K562 (cell line): ENCODE results near the gene KRIT1.

Experiments
- DNMT1 ChIP-seq: fragments of 450-650 bp; IDR thresholded peaks from 2 replicates; pipeline ENCODE4 v1.6.1; 2016; ENCODE audit warnings: antibody characterized with exemption, mild to moderate bottlenecking
- HNRNPH1 ChIP-seq: fragments of 200-400 bp; formaldehyde crosslinking; optimal IDR thresholded peaks from 2 replicates; pipeline ENCODE3; 2017; ENCODE audit warnings: low read depth, mild to moderate bottlenecking, low read length, moderate library complexity
- HOXB6 ChIP-seq: fragments of 250-450 bp; sonication (Bioruptor Pico); IDR thresholded peaks from 2 replicates; pipeline ENCODE4 v1.5.1; 2022; ENCODE audit warnings: mild to moderate bottlenecking, borderline replicate concordance
- POLR2AphosphoS2 ChIP-seq: IDR thresholded peaks from 2 replicates; pipeline ENCODE4 v1.6.1; 2012; ENCODE audit warnings: low read length, improper control_type of control experiment
- POLR3A ChIP-seq: IDR thresholded peaks from 2 replicates; pipeline ENCODE4 v1.6.1; 2011; ENCODE audit warnings: borderline replicate concordance, mild to moderate bottlenecking, moderate library complexity; ENCODE audit not compliant: insufficient read length, insufficient read depth; ENCODE audit errors: extremely low read depth
- ZNF274 ChIP-seq: IDR thresholded peaks from 2 replicates; pipeline ENCODE4 v1.6.1; 2011; ENCODE audit warnings: low read depth, mild to moderate bottlenecking, low read length, moderate library complexity, borderline replicate concordance
- ZNF57 ChIP-seq: fragments of 450-650 bp; formaldehyde crosslinking; IDR thresholded peaks from 2 replicates; pipeline ENCODE4 v1.4.0; 2020; ENCODE audit warnings: mild to moderate bottlenecking, moderate library complexity
- TF ChIP-seq, protein P1 (sequence below), 3 experiments: IDR thresholded peaks in 2 of 3; conservative IDR thresholded peaks in 1 of 3; 2 replicates each; pipeline ENCODE4 v1.5.1; 2011 to 2012; ENCODE audit warnings: low read length in 3 of 3, mild to moderate bottlenecking in 3 of 3, control low read depth in 2 of 3, improper control_type of control experiment in 1 of 3, inconsistent platforms in 1 of 3, low read depth in 1 of 3, mixed read lengths in 1 of 3, moderate library complexity in 1 of 3; ENCODE audit not compliant: insufficient read depth in 2 of 3
- TF ChIP-seq, protein P2 (sequence below), 2 experiments: fragments of 450-650 bp; formaldehyde crosslinking in 1 of 2; IDR thresholded peaks; 2 replicates each; pipeline versions ENCODE4 v1.4.0 to v1.6.1; 2014 to 2020; ENCODE audit warnings: mild to moderate bottlenecking in 2 of 2, borderline replicate concordance in 1 of 2, low read depth in 1 of 2
- TF ChIP-seq, protein P3 (sequence below): fragments of 150-350 bp; IDR thresholded peaks from 2 replicates; pipeline ENCODE4 v1.6.1; 2014; ENCODE audit warnings: low read depth, mild to moderate bottlenecking, low read length, borderline replicate concordance

DNA sequence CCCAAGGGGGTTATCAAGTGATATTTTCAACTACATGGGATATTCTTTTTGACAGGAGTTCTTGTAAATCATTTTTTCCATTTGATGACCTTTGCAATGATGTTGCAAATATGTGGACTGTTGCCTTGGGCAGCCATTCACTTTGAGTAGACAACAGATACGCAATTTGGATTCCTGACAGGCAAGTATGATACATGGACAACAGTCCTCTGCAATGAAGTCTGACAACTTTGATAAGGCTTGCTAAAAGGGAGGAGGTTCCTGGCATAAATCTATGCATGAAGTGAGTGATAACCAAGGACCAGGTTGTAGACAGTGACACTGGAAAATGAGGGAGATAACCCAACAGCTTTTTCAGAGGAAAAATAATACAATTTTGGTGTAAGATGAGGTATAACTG lies 84.4 kb downstream of the KRIT1 start:
- TF ChIP-seq DNMT1 (no peak), ZNF274 (no peak), ZNF57 (no peak), HNRNPH1 (no peak), POLR2AphosphoS2 (no peak), POLR3A (no peak), HOXB6 (CRISPR knock-in tag) (no peak)
- TF ChIP-seq, protein P1, sequence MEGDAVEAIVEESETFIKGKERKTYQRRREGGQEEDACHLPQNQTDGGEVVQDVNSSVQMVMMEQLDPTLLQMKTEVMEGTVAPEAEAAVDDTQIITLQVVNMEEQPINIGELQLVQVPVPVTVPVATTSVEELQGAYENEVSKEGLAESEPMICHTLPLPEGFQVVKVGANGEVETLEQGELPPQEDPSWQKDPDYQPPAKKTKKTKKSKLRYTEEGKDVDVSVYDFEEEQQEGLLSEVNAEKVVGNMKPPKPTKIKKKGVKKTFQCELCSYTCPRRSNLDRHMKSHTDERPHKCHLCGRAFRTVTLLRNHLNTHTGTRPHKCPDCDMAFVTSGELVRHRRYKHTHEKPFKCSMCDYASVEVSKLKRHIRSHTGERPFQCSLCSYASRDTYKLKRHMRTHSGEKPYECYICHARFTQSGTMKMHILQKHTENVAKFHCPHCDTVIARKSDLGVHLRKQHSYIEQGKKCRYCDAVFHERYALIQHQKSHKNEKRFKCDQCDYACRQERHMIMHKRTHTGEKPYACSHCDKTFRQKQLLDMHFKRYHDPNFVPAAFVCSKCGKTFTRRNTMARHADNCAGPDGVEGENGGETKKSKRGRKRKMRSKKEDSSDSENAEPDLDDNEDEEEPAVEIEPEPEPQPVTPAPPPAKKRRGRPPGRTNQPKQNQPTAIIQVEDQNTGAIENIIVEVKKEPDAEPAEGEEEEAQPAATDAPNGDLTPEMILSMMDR (IDR thresholded peaks at IDR 0.05 in 2 of 3, conservative IDR thresholded peaks at IDR 0.05 in 1 of 3; ENCODE audit: insufficient read depth in 2 of 3, low read depth in 1 of 3, low read length in 3 of 3) = no peak
- TF ChIP-seq, protein P2, sequence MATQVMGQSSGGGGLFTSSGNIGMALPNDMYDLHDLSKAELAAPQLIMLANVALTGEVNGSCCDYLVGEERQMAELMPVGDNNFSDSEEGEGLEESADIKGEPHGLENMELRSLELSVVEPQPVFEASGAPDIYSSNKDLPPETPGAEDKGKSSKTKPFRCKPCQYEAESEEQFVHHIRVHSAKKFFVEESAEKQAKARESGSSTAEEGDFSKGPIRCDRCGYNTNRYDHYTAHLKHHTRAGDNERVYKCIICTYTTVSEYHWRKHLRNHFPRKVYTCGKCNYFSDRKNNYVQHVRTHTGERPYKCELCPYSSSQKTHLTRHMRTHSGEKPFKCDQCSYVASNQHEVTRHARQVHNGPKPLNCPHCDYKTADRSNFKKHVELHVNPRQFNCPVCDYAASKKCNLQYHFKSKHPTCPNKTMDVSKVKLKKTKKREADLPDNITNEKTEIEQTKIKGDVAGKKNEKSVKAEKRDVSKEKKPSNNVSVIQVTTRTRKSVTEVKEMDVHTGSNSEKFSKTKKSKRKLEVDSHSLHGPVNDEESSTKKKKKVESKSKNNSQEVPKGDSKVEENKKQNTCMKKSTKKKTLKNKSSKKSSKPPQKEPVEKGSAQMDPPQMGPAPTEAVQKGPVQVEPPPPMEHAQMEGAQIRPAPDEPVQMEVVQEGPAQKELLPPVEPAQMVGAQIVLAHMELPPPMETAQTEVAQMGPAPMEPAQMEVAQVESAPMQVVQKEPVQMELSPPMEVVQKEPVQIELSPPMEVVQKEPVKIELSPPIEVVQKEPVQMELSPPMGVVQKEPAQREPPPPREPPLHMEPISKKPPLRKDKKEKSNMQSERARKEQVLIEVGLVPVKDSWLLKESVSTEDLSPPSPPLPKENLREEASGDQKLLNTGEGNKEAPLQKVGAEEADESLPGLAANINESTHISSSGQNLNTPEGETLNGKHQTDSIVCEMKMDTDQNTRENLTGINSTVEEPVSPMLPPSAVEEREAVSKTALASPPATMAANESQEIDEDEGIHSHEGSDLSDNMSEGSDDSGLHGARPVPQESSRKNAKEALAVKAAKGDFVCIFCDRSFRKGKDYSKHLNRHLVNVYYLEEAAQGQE (IDR thresholded peaks at IDR 0.05; ENCODE audit: borderline replicate concordance) = no peak
- TF ChIP-seq, protein P2 (CRISPR knock-in tag; IDR thresholded peaks at IDR 0.05; ENCODE audit: low read depth) = no peak
- TF ChIP-seq, protein P3, sequence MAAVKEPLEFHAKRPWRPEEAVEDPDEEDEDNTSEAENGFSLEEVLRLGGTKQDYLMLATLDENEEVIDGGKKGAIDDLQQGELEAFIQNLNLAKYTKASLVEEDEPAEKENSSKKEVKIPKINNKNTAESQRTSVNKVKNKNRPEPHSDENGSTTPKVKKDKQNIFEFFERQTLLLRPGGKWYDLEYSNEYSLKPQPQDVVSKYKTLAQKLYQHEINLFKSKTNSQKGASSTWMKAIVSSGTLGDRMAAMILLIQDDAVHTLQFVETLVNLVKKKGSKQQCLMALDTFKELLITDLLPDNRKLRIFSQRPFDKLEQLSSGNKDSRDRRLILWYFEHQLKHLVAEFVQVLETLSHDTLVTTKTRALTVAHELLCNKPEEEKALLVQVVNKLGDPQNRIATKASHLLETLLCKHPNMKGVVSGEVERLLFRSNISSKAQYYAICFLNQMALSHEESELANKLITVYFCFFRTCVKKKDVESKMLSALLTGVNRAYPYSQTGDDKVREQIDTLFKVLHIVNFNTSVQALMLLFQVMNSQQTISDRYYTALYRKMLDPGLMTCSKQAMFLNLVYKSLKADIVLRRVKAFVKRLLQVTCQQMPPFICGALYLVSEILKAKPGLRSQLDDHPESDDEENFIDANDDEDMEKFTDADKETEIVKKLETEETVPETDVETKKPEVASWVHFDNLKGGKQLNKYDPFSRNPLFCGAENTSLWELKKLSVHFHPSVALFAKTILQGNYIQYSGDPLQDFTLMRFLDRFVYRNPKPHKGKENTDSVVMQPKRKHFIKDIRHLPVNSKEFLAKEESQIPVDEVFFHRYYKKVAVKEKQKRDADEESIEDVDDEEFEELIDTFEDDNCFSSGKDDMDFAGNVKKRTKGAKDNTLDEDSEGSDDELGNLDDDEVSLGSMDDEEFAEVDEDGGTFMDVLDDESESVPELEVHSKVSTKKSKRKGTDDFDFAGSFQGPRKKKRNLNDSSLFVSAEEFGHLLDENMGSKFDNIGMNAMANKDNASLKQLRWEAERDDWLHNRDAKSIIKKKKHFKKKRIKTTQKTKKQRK = no peak
